BJ (cell line): ENCODE data around the gene DDIT3. TPM values are rescaled to one million over a fixed set of nuclear protein-coding genes. Genes with fewer than 3 reads are reported as not detected.

Experiments used
- CTCF ChIA-PET: fragments of 350-600 bp; formaldehyde crosslinking; extraction: SDS; loops from one replicate; lab custom pipeline; 2021; ENCODE audit warnings: antibody characterized with exemption, inconsistent platforms; lab: Yijun Ruan, JAX
- POLR2A ChIA-PET: fragments of 300-600 bp; sonication (Branson Sonifier 250); formaldehyde crosslinking; extraction: SDS; loops from one replicate; lab custom pipeline; 2021; ENCODE audit warnings: antibody characterized with exemption; lab: Charles Lee
- DNase-seq: peaks from one replicate; pipeline ENCODE4 v3.0.0-alpha.2; 2011; ENCODE audit warnings: low read depth
- H3K27me3 ChIP-seq: 2 replicates; pipeline ENCODE4 v1.6.0; 2011; ENCODE audit warnings: low read length; ENCODE audit not compliant: control insufficient read depth, insufficient read depth
- H3K36me3 ChIP-seq: 2 replicates; pipeline ENCODE4 v1.5.1; 2011; ENCODE audit warnings: low read length; ENCODE audit not compliant: control insufficient read depth, insufficient read depth
- H3K4me3 ChIP-seq: 2 replicates; pipeline ENCODE4 v1.5.1; 2011; ENCODE audit warnings: low read depth, mild to moderate bottlenecking, control low read depth, low read length
- polyA plus RNA-seq: library from polyadenylated mRNA; depleted of rRNA; stranded (reverse); fragments of >200 nt; gene quantifications from 2 replicates; pipeline ENCODE4 v1.2.3, GENCODE V29; 2011
- TF ChIP-seq, protein P1 (sequence below): IDR thresholded peaks from 2 replicates; pipeline ENCODE4 v1.5.1; 2011; ENCODE audit warnings: low read depth, mild to moderate bottlenecking, control low read depth, inconsistent platforms, low read length, moderate library complexity; ENCODE audit not compliant: insufficient read depth

The DDIT3 gene
- polyA plus RNA-seq, 1 experiment = 65.4 TPM

GRCh38 chr12:57491393-57492280, 28.7 kb downstream of the DDIT3 start:
- Histone ChIP-seq H3K4me3 (no peak overlapping the region), H3K36me3 (peaks cover 11% of the 10 kb centered on the region), H3K27me3 (no peaks in the 10 kb centered on the region)
- TF ChIP-seq, protein P1, sequence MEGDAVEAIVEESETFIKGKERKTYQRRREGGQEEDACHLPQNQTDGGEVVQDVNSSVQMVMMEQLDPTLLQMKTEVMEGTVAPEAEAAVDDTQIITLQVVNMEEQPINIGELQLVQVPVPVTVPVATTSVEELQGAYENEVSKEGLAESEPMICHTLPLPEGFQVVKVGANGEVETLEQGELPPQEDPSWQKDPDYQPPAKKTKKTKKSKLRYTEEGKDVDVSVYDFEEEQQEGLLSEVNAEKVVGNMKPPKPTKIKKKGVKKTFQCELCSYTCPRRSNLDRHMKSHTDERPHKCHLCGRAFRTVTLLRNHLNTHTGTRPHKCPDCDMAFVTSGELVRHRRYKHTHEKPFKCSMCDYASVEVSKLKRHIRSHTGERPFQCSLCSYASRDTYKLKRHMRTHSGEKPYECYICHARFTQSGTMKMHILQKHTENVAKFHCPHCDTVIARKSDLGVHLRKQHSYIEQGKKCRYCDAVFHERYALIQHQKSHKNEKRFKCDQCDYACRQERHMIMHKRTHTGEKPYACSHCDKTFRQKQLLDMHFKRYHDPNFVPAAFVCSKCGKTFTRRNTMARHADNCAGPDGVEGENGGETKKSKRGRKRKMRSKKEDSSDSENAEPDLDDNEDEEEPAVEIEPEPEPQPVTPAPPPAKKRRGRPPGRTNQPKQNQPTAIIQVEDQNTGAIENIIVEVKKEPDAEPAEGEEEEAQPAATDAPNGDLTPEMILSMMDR = no peak; the same call in 1 of the 2 replicates
- no peak for DNase-seq
- ChIA-PET POLR2A (no interaction called here), CTCF (no interaction called here)

- TF ChIP-seq, protein P1 = no peak
- Histone ChIP-seq H3K4me3 (no peak overlapping the region), H3K36me3 (peaks cover 10% of the 10 kb centered on the region), H3K27me3 (no peaks in the 10 kb centered on the region)
- DNase-seq = no peak
- ChIA-PET POLR2A (no interaction called here), CTCF (no interaction called here)
These were observed 30.2 kb downstream of the DDIT3 start for GRCh38 chr12:57490126-57490525.

DNA sequence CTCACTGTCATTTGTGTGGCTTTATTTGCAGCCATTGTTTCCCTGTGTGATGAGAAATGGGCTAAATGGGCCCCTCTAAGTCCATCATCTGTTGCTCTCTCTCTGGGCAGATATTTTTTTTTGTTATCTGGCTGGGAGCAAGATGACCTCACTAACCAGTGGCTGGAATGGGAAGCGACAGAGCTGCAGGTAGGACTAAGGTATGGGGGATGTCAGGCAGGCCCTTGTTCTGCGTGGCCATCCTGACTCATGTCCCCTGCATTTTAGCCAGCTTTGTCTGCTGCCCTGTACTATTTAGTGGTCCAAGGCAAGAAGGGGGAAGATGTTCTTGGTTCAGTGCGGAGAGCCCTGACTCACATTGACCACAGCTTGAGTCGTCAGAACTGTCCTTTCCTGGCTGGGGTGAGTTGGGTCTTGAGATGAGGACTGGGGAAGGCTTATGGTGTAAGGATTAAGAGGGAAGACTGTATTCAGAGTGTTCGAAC, 31.1 kb downstream of the DDIT3 start:
- TF ChIP-seq, protein P1 = no peak
- Histone ChIP-seq H3K27me3 (no peaks in the 10 kb centered on the region), H3K36me3 (peaks cover 10% of the 10 kb centered on the region), H3K4me3 (peak overlapping the region; percentile 96)
- CTCF ChIA-PET = interaction anchor here (1.2 kb wide), 1 partner anchor 23 kb away, joined by 3 read pairs; no protein-coding TSS in a partner anchor
- POLR2A ChIA-PET = no interaction called here
- no peak for DNase-seq

GRCh38 chr12:57488402-57489156, 31.7 kb downstream of the DDIT3 start:
- H3K36me3 ChIP-seq = peaks cover 10% of the 10 kb centered on the region
- H3K27me3 ChIP-seq = no peaks in the 10 kb centered on the region
- CTCF ChIA-PET = interaction anchor here (1.2 kb wide), 1 partner anchor 24 kb away, joined by 3 read pairs; no protein-coding TSS in a partner anchor
- TF ChIP-seq, protein P1 = no peak
- no peak for DNase-seq
- POLR2A ChIA-PET = no interaction called here
- peak overlapping the region; percentile 96 for H3K4me3 ChIP-seq
